RPMI7951 (cell line): ENCODE data around the gene ARMC12. TPM values are rescaled to one million over a fixed set of nuclear protein-coding genes. Genes with fewer than 3 reads are reported as not detected.

Experiments
- total RNA-seq: library from RNA; depleted of rRNA; stranded (reverse); fragments of >200 nt; shearing (Covaris generic); gene quantifications from 2 replicates; pipeline ENCODE4 v1.2.3, GENCODE V29; 2014; rRNA removed

The ARMC12 gene
- total RNA-seq, 1 experiment from 2014 or later: not detected

Other genes starting within 250 kb of the ARMC12 start
- 5.6 and 6.1 TPM in 2 replicates for gene TEAD3, start 240.0 kb upstream of the ARMC12 start, total RNA-seq
- not detected in 2 replicates for gene TULP1, start 224.1 kb upstream of the ARMC12 start, total RNA-seq
- gene FKBP5, start 48.1 kb upstream of the ARMC12 start, total RNA-seq: under 0.01 and 0.10 TPM in 2 replicates
- gene CLPSL2, start 39.6 kb downstream of the ARMC12 start, total RNA-seq: not detected in 2 replicates
- not detected in 2 replicates for gene CLPSL1, start 44.0 kb downstream of the ARMC12 start, total RNA-seq
- not detected in 2 replicates for gene CLPS, start 60.3 kb downstream of the ARMC12 start, total RNA-seq
- not detected in 2 replicates for gene LHFPL5, start 68.3 kb downstream of the ARMC12 start, total RNA-seq
- gene SRPK1, start 184.1 kb downstream of the ARMC12 start, total RNA-seq: 62.6 and 64.4 TPM in 2 replicates